ENCODE results near the gene C1orf52.
"Not testable (repeated sequence)": the region's sequence is repeated elsewhere in the genome, so short reads cannot be mapped to it uniquely, and the experiment has no call there.

The C1orf52 gene

GRCh38 chr1:85276978-85277639 is 17.6 kb upstream of the C1orf52 start:
- DNase-seq: no peak

GRCh38 chr1:85276215-85276977 is 16.9 kb upstream of the C1orf52 start, which contains the start of gene BCL10:
BCL10 (minus strand) TSS chr1:85276632; CDS start chr1:85276352, 280 bp downstream.
- peak; percentile 95 to 97 for DNase-seq

GRCh38 chr1:85275701-85276214 is 16.3 kb upstream of the C1orf52 start:
- DNase-seq: peak in 1 of 2 experiments; percentile 31

DNA sequence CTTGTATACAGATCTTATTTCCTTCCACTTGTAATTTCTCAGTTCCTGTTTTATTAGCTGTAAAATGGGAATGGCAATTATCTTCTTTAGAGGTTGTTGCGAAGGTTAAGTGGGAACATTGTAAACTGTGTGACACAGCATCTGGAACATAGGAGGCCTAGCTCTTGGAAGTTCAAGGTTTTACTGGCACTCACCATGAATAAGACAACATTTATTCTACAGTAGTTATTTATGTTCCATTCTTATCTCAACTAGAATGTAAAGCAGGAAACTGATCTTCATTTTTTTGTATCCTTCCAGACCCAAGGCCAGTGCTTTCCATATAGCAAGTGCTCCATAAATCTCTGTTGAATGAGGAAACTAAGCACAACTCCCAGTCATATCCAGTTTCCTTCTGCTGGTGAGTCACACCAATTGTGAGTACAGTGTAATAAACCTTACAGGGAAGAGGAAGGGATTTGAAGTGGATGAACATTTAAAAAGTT is 15.5 kb upstream of the C1orf52 start:
- DNase-seq: no peak

DNA sequence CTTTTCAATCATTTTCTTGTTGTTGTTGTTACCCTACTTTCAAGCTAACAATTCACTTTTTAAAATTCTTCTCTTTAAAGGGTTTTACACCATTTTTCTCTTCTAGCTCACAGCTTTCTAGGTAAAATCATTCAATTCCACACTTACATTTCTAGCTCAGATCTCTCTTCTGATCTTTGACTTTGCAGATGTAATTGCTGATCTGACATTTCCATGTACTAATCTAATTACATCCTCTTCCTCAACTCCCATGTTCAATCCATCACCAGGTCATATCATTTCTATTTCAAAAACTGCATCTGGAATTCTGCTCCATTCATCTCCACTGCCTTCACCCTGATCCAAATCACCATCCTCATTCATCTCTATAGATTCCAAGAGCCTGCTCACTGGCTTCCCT is 13.9 kb upstream of the C1orf52 start:
- no peak for DNase-seq

DNA sequence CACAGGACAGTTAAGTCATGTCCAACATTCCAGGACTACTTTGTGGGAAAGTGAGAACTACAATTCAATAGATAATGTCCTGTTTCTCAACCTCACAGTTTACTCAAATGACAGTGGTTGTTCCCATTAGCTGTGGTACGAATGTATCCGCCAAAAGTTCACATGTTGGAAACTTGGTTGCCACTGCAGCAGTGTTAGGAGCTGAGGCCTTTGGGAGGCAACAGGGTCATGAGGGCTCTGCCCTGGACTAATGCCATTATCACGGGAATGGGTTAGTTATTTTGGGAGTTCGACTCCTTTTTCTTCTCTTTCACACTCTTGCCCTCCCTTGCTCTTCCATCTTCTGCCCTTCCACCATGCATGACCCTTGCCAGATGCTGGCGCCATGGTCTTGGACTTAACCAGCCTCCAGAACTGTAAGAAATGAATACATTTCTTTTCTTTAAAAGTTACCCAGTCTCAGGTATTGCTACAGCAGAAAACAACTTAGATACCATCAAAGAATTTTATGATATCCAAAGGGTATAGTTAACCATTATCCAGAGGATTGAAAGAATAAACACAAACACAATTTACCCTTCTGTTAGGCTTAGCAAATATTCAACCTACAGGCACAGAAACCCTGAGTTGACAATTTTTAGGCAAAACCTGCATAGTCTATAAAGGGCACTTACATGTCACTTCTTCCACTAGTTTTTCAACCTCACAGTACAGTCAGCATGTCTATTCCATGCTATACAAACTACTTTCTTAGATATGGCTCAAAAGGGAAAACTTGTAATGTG is 9.5 kb upstream of the C1orf52 start:
- no peak for DNase-seq

DNA sequence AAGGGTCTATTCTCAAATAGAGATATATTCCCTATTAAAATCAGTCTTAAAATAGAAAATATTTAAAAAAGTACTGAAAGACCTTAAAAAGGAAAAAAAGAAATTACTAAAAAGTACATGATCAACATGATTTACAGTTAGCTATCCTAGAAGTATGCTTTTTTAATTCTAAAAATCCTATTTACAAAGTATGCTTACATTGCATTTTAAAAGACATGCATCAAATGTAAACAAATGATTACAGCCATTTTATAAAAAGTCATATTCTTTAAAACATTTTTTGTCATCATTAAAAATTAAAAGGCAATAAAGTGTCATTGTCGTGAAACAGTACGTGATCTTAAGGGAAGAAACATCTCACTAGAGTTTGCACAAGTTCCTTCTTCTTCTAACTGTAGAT is 7.9 kb upstream of the C1orf52 start:
- no peak for DNase-seq

GRCh38 chr1:85264150-85264549 is 4.7 kb upstream of the C1orf52 start:
- no peak for DNase-seq

- DNase-seq: no peak
Observed at GRCh38 chr1:85262985-85263384, 3.5 kb upstream of the C1orf52 start.

GRCh38 chr1:85259912-85260274 is 431 bp upstream of the C1orf52 start:
- DNase-seq: no peak

- no peak for DNase-seq
Observed at GRCh38 chr1:85258536-85259117, 835 bp downstream of the C1orf52 start.

- DNase-seq: not testable (repeated sequence)
Observed at GRCh38 chr1:85249042-85249441, 10.4 kb downstream of the C1orf52 start.

DNA sequence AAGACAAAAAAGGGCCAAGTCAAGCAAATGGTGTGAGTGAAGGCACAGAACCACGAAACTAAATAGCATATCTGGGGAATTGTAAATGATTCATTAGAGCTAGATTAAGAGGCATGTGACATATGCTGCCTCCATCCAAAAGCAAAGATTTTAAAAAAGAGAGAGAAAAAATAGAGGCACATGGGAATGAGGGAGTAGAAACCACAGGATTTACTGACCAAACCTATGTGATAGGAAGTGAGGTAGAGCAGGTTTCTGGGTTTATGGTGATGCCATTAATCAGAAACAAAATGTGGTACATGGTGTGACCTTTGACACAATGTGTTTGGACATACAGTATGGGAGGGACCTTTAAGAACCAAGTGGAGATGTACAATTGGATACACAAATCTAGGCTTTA is 13.6 kb downstream of the C1orf52 start:
- DNase-seq: no peak

DNA sequence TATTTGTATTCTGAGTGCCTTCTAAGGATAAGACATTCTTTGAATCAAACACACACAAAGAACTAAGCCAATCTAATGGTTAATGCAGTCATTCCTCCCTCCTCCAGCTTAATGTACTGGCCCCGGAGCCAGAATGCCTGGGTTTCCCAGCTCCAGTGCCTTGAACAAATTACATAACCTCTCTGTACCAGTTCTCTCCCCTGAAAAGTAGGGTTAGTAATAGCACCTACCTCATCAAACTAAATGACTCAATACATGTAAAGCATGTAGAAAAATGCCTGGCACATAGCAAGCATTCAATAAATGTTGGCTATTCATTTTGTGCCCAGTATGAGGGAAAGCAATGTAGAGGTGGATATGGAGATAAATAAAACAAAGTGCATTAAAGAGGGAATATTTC is 14.0 kb downstream of the C1orf52 start:
- DNase-seq: no peak

DNA sequence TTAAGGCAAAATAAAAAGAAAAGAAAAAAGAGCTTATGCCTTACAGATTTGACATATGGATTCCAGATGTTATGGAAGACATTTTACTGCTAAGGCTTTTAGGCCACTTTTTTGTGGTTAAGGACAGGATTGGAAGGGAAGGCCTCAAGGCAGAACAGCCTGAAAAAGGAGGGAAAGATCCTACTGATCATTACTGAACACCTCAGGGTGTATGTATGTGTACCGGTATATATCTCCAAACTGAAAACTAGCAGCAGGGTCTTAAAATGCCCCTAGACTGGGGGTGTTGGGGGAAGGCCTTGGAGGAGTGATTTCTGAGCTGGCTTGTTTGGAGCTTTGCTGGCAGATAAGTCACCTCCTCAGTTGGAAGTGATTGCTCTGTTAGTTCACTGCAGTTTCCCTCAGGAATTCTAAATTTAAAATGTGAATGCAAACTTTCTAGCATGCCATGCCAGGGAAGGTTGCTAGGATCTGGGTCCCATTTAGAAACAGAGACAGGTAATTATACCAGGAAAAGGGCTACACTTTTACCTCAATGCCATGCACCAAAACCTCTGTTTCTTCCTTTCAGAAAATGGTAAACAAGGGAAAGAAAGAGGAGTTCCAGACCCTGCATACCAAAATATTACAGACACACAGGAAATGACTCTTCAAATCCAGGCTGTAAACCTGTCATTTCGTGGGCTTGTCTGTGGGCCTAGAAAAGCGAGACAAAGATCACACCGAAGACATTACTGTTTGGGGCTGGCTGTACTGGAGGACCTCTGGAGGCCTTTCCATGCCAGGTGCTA is 15.0 kb downstream of the C1orf52 start:
- no peak for DNase-seq

DNA sequence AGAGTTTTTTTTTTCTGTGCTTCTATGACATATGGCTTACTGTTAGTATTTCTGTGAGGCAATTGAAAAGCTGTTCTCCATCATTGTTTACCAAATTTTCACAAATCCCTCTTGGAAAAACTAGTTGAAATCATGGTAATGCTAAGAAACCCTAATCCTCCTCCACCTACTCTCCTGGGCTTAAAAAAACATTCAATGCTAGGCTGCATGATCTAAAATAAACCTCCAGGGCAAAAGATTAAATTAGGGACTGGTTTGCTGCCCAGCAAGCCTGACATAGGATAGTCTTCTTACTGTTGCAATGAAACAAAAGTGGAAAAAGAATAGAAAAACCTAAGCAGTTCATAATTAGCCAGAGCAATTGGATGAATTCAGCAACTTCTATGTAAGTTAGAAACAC is 16.1 kb downstream of the C1orf52 start:
- no peak for DNase-seq

DNA sequence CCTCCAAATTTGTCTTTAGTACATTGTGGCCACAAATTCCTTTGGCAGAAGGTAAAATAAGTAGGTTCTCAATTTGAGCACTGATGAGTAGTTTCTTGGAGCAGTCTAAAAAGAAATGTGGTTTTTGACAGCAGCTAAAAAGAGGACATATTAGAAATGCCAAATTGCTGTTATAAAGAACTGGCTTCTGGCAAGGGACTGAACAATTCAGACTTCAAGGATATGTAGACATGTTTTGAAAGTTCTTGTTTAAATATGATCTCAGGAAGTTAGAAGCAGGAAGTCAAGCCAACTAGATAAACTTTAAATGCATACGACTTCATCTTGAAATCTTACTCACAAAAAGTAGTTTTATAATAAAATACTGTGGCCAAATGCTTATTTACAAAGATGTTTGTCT is 18.8 kb downstream of the C1orf52 start:
- DNase-seq: no peak

DNA sequence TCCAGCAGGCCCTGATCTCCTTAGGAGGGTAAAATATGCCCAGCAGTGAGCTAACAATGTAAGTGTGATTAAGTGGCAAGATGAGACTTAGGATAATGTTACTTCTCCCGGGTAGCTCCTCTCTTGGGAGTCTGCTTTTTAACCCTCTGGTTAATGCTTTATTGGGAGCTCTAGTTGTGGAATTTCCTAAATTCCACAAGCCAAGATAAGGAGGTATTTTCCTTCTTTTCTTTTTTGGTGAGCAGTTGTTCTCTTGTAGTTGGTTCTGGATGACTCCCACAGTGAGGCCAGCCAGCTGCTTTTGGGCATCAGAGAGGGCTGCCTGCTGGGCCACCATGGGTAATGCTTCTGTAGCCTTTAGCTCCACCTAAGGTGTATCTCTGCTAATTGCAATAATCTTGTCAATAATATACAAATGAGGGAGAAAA is 19.3 kb downstream of the C1orf52 start:
- DNase-seq: no peak

DNA sequence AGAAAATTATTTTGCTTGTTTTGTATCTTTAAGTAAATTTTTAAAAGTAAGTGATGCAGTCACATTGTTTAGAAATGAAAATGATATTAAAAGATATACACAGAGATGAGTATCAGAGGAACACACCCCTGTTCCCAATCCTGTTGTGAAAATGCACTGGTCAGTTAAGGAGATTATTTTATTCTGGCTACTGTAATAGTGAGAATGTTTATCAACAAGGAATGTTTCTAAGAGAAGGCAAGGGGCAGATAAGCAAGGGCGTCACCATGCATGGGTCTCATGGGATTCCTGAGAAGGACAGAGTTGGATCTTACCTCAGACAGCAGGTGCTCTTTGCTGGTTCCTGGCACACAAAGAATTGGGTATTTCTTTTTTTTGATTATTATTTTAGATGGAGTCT is 21.8 kb downstream of the C1orf52 start:
- no peak for DNase-seq

- DNase-seq: no peak
Observed at GRCh38 chr1:85230305-85230977, 29.0 kb downstream of the C1orf52 start.

DNA sequence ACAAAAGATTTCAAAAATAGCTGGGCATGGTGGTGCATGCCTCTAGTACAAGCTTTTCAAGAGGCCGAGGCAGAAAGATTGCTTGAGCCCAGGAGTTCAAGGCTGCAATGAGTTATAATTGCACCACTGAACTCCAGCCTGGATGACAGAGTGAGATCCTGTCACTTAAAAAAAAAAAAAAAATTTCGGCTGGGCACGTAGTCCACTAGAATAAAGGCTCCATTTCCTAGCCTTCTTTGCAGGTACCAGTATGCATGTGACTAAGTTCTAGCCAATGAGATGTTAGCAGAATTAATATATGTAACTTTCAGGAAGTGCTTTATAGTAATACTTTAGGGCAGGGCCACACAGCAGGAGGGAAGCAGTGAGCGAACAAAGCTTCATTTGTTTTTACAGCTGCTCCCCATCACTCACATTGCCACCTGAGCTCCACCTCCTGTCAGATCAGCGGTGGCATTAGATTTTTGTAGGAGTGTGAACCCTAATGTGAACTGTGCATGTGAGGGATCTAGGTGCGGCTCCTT is 29.8 kb downstream of the C1orf52 start:
- no peak for DNase-seq
